Left ventricle myocardium superior (tissue), 1 donor: ENCODE data around the gene AKAP17A. TPM values are rescaled to one million over a fixed set of nuclear protein-coding genes. Genes with fewer than 3 reads are reported as not detected.

Source experiments
- total RNA-seq: library from RNA; stranded (reverse); fragmentation: NEBNext Ultra II Directional; extraction: Animal tissue kit (Norgen Biotek cat#: 25700); gene quantifications from one replicate; pipeline ENCODE4 v1.2.1, GENCODE V29; 2021
- donor health status: DM: no; HTN: yes; CAD: no; lungs with severe emphysema.

Gene AKAP17A
- total RNA-seq, 1 donor from 2014 or later, result 16.8 TPM

Other genes with a start within 250 kb of the AKAP17A start
- 172 TPM for gene SLC25A6, start 199.5 kb upstream of the AKAP17A start, total RNA-seq
- 34.3 TPM for gene ASMTL, start 138.7 kb upstream of the AKAP17A start, total RNA-seq
- 2.6 TPM for gene P2RY8, start 54.4 kb upstream of the AKAP17A start, total RNA-seq
- gene ASMT, start 23.5 kb downstream of the AKAP17A start, total RNA-seq, result not detected